Upper lobe of right lung (tissue), 1 donor: Measurements from ENCODE around the gene POLDIP2. TPM values are rescaled to one million over a fixed set of nuclear protein-coding genes. Genes with fewer than 3 reads are reported as not detected.

Experiments
- ATAC-seq: fragments of 200-7000 bp; cut with Tn5 transposase; one replicate; pipeline ENCODE4 v1.9.1; 2020; ENCODE audit warnings: mild to moderate bottlenecking, moderate library complexity
- DNase-seq: peaks from one replicate; pipeline ENCODE4 v3.0.0-alpha.2; 2020
- H3K27ac ChIP-seq: fragments of 200-600 bp; one replicate; pipeline ENCODE4 v1.8.0; 2022
- H3K27me3 ChIP-seq: fragments of 200-600 bp; one replicate; pipeline ENCODE4 v1.8.0; 2022; ENCODE audit warnings: mild to moderate bottlenecking
- H3K36me3 ChIP-seq: fragments of 200-600 bp; one replicate; pipeline ENCODE4 v1.8.0; 2022
- H3K4me1 ChIP-seq: fragments of 200-600 bp; one replicate; pipeline ENCODE4 v1.8.0; 2022
- H3K4me3 ChIP-seq: fragments of 200-600 bp; one replicate; pipeline ENCODE4 v1.8.0; 2022; ENCODE audit warnings: mild to moderate bottlenecking
- H3K9me3 ChIP-seq: fragments of 200-600 bp; one replicate; pipeline ENCODE4 v1.8.0; 2022
- intact Hi-C: fragments of 100-400 bp; cut with DNase I; formaldehyde crosslinking; loops from one replicate; pipeline ENCODE4 v1.11.0; 2022
- total RNA-seq: library from RNA; stranded (reverse); fragmentation: NEBNext Ultra II Directional; extraction: Animal tissue kit (Norgen Biotek cat#: 25700); gene quantifications from one replicate; pipeline ENCODE4 v1.2.1, GENCODE V29; 2021
- TF ChIP-seq, protein P1 (sequence below): fragments of 200-600 bp; IDR thresholded peaks from one replicate; pipeline ENCODE4 v1.8.0; 2022; ENCODE audit warnings: antibody characterized with exemption
- donor health status: DM: no; HTN: yes; CAD: no; lungs with severe emphysema.

POLDIP2 gene
- total RNA-seq, 1 donor from 2014 or later: 55.3 TPM

DNA sequence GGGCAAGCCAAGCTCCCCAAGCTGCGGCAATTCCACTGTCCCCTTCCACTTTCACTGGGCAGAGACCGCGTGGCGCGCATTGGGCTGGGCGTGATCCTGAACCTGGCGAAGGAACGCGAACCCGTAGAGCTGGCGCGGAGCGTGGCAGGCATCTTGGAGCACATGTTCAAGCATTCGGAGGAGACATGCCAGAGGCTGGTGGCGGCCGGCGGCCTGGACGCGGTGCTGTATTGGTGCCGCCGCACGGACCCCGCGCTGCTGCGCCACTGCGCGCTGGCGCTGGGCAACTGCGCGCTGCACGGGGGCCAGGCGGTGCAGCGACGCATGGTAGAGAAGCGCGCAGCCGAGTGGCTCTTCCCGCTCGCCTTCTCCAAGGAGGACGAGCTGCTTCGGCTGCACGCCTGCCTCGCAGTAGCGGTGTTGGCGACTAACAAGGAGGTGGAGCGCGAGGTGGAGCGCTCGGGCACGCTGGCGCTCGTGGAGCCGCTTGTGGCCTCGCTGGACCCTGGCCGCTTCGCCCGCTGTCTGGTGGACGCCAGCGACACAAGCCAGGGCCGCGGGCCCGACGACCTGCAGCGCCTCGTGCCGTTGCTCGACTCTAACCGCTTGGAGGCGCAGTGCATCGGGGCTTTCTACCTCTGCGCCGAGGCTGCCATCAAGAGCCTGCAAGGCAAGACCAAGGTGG, 24.0 kb upstream of the POLDIP2 start:
- no peaks in the 10 kb centered on the region for H3K36me3 ChIP-seq
- ATAC-seq (peak; percentile 55), DNase-seq (peak; percentile 84)
- peaks cover 22% of the 10 kb centered on the region for H3K4me1 ChIP-seq
- TF ChIP-seq, protein P1, sequence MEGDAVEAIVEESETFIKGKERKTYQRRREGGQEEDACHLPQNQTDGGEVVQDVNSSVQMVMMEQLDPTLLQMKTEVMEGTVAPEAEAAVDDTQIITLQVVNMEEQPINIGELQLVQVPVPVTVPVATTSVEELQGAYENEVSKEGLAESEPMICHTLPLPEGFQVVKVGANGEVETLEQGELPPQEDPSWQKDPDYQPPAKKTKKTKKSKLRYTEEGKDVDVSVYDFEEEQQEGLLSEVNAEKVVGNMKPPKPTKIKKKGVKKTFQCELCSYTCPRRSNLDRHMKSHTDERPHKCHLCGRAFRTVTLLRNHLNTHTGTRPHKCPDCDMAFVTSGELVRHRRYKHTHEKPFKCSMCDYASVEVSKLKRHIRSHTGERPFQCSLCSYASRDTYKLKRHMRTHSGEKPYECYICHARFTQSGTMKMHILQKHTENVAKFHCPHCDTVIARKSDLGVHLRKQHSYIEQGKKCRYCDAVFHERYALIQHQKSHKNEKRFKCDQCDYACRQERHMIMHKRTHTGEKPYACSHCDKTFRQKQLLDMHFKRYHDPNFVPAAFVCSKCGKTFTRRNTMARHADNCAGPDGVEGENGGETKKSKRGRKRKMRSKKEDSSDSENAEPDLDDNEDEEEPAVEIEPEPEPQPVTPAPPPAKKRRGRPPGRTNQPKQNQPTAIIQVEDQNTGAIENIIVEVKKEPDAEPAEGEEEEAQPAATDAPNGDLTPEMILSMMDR: peak; percentile 34
- no peaks in the 10 kb centered on the region for H3K9me3 ChIP-seq
- H3K27ac ChIP-seq: no peak overlapping the region
- H3K27me3 ChIP-seq: no peaks in the 10 kb centered on the region
- intact Hi-C loops: no loop called here
- H3K4me3 ChIP-seq: peak overlapping the region; percentile 30

DNA sequence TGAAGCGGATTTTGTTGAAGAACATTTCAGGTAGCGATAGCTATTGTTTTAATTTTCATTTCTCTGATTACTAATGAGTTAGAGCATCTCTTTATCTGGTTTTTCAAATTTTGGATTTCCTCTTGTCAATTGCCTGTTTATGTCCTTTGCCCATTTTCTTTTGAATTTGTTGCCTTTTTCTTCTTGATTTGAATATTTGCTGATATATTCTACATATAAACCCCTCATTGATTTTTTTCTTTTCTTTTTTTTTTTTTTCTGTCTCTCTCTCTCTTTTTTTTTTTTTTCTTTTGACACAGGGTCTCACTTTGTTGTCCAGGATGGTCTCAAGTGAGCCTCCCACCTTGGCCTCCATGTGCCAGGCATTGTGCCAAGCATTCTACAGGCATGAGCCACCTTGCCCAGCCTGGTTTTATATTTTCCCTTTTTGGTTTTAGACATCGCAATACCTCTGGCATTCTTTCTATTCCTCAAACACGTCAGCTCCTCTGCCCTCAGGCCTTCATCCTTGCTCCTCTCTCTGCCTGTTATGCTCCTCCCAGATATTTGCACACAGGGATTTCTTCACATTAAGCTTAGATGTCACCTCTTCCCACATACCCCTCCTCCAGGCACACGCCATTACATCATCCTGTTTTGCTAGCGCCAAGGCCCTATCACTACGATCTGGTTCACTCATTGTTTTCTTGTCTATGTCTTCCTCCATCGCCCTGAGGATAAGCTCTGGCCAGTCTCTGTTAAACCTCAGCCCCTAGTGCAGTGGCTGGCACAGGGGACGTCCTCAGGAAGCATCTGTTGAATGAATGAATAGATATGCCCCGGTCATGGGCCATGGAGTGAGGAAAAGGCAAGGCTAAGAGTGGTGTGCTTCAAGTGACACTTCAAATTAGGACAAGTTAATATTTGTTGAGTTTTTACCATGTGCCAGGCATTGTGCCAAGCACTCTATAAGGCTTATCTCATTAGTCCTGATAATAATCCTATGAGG, 22.8 kb upstream of the POLDIP2 start:
- no peak overlapping the region for H3K4me3 ChIP-seq
- H3K27ac ChIP-seq: no peak overlapping the region
- TF ChIP-seq, protein P1: no peak
- intact Hi-C loops: loop anchor here (10.0 kb wide), 1 partner anchor 55 kb away; no protein-coding TSS in a partner anchor
- no peaks in the 10 kb centered on the region for H3K36me3 ChIP-seq
- H3K9me3 ChIP-seq: no peaks in the 10 kb centered on the region
- no peaks in the 10 kb centered on the region for H3K27me3 ChIP-seq
- peaks cover 15% of the 10 kb centered on the region for H3K4me1 ChIP-seq
- ATAC-seq: peak; percentile 45
- peak; percentile 64 for DNase-seq

DNA sequence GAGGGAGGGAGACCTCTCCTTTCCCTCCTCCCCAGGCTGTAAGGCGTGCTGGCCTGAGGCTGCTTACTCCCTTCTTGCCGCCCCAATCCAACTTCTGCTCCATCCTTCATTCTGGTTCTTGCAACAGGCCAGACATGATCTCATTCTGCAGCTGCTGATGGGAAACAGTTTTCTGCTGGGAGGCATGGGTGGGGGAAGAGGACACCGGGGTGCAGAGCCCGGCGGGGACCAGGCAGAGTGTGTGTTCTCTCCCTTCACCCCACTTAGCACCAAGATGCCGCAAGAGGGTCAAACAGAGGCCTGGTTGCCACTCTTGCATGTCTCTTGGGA, 15.6 kb upstream of the POLDIP2 start:
- H3K4me1 ChIP-seq: peaks cover 28% of the 10 kb centered on the region
- no peak for ATAC-seq
- intact Hi-C loops: loop anchor here (10.0 kb wide), 1 partner anchor 62 kb away; no protein-coding TSS in a partner anchor
- H3K27ac ChIP-seq: no peak overlapping the region
- TF ChIP-seq, protein P1: no peak
- H3K36me3 ChIP-seq: no peaks in the 10 kb centered on the region
- DNase-seq: peak; percentile 23
- H3K27me3 ChIP-seq: no peaks in the 10 kb centered on the region
- no peaks in the 10 kb centered on the region for H3K9me3 ChIP-seq
- peak overlapping the region; percentile 58 for H3K4me3 ChIP-seq

DNA sequence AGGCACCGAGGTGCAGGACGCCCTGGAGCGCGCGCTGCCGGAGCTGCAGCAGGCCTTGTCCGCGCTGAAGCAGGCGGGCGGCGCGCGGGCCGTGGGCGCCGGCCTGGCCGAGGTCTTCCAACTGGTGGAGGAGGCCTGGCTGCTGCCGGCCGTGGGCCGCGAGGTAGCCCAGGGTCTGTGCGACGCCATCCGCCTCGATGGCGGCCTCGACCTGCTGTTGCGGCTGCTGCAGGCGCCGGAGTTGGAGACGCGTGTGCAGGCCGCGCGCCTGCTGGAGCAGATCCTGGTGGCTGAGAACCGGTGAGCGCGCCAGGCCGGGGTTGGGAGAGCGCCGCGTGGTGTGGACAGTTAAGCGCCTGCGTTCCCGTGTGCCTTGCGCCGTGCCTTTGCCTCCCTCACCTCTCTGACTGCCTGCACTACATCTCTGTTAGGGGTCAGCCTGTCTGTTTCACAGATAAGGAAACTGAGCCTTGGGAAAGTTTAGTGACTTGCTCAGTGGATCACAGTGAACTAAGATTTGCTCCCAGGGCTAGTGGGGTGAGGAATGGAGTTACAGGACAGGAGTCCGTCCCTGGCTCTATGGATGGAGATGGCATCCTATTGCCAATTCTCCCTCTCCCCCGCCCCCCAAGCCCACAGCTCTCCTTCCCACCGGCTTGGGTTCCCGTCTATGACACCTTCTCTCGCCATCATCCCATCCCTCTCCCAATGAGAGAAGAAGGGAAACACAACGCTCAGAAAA, 15.0 kb upstream of the POLDIP2 start:
- Histone ChIP-seq H3K36me3 (no peaks in the 10 kb centered on the region), H3K27ac (peak overlapping the region; percentile 51)
- ATAC-seq: peak; percentile 3

More for the DNA sequence above, 15.0 kb upstream of the POLDIP2 start:
- peak overlapping the region; percentile 58 for H3K4me3 ChIP-seq
- peaks cover 28% of the 10 kb centered on the region for H3K4me1 ChIP-seq
- intact Hi-C loops: loop anchor here (10.0 kb wide), 1 partner anchor 62 kb away; no protein-coding TSS in a partner anchor
- H3K9me3 ChIP-seq: no peaks in the 10 kb centered on the region
- no peaks in the 10 kb centered on the region for H3K27me3 ChIP-seq
- TF ChIP-seq, protein P1: no peak
- peak; percentile 65 for DNase-seq
